Hematopoietic multipotent progenitor cell treated with erythropoietin and hydrocortisone succinate and interleukin-3 and kit ligand, for 6 days (in vitro differentiated cells): Measurements from ENCODE around the gene UPF1.

ENCODE experiments used
- DNase-seq: peaks from one replicate; pipeline ENCODE4 v3.0.0-alpha.2; 2015

The UPF1 gene

GRCh38 chr19:18840288-18841267 lies 8.8 kb downstream of the UPF1 start:
- no peak for DNase-seq

DNA sequence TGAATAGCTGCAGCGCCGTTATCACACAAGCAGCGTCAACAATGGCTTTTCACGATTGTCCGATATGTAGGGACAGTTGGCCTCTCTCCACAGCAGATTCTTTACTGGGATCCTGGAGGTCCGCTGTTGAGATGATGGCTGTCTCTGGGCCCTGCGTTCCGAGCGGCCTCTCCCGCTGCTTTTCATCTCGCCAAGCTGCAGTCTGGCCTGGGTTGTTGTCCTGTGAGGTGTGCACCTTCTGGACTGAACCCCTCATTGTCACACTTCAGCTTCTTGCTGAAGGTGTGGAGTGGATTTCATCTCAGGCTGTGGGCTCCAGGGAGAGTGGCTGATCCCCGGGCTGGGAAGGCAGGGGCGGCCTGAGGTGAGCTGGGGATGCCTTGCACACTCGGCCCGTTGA lies 9.6 kb downstream of the UPF1 start:
- DNase-seq, result no peak

GRCh38 chr19:18842166-18842565 lies 10.4 kb downstream of the UPF1 start:
- no peak for DNase-seq

- no peak for DNase-seq
These were observed 12.2 kb downstream of the UPF1 start for GRCh38 chr19:18843960-18844359.

- DNase-seq, result no peak
These were observed 13.1 kb downstream of the UPF1 start for GRCh38 chr19:18844806-18845329.

- DNase-seq, result no peak
These were observed 14.2 kb downstream of the UPF1 start for GRCh38 chr19:18845961-18846360.

DNA sequence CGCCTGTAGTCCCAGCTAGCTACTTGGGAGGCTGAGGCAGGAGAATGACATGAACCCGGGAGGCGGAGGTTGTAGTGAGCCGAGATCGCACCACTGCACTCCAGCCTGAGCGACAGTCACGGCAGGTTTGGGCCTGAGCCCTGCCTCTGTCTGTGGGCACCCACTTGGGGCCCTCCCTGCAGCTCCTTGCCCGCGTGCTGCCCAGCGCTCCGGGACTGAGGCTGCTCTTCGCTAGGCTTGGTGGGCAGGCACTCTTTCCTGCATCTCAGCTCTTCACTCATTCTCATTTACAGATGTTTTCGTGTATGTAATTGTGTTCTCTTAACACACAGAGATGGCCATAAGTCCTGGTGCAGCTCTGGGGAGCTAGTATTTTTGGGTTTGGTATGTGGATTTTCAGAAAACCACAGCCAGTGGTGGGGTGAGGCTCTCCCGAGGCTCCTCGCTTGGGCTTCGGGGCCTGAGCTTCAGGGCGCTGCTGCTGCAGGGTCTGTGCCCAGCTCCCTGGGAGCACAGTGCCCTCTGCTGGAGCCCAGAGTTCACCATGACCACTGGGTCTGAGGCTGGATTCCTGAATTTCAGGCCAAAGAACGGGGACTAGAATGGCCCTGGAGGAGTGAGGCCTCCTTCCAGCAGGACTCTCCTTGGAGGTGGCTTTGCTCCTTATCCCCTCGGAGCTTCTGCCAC lies 15.2 kb downstream of the UPF1 start:
- DNase-seq, result peak; percentile 86

DNA sequence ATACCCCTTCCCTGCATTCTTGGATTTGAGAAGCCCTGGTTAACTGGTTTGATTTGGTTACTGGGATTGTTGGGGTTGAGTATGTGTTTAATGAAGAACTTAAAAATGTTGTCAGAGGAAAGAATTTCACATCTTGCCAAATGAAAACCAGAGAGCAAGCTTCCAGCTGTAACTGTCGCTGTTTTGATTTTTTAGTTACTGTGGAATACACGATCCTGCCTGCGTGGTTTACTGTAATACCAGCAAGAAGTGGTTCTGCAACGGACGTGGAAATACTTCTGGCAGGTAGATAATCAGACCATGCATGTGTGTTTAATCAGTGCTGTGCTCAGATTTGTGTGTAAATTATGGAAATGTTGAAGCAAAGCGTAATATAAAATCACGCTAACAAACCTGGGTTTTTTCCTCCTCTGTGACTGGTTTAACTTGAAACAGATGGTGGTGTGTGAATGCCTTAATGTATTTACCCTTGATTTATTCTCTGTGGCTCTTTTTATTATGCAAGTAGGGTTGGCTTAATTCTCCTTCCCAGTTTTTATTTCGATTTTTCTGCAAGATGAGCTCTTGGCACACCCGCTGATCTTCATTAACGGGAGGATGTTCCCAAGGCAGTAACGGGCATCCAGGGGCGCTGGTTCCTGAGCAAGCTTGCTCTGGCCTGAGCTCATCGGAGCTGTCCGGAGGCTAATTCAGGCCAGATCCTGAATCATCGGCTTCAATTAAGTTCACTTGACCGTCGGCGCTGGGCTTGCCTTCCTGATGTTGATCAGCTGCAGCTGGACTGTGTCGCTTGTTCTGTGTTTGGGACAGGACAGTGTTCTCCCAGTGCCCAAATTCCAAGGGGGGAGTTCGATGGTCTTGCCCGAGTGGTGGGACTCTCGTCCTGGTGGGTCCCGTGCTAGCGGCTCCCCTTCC lies 16.0 kb downstream of the UPF1 start:
- DNase-seq, result no peak

GRCh38 chr19:18848878-18849661 lies 17.3 kb downstream of the UPF1 start:
- DNase-seq, result peak; percentile 26

- no peak for DNase-seq
These were observed 18.2 kb downstream of the UPF1 start for GRCh38 chr19:18849838-18850400.

GRCh38 chr19:18850471-18851375 lies 19.0 kb downstream of the UPF1 start:
- DNase-seq, result no peak

GRCh38 chr19:18851673-18852325 lies 20.0 kb downstream of the UPF1 start:
- DNase-seq, result no peak

- no peak for DNase-seq
These were observed 20.9 kb downstream of the UPF1 start for GRCh38 chr19:18852648-18853047.

DNA sequence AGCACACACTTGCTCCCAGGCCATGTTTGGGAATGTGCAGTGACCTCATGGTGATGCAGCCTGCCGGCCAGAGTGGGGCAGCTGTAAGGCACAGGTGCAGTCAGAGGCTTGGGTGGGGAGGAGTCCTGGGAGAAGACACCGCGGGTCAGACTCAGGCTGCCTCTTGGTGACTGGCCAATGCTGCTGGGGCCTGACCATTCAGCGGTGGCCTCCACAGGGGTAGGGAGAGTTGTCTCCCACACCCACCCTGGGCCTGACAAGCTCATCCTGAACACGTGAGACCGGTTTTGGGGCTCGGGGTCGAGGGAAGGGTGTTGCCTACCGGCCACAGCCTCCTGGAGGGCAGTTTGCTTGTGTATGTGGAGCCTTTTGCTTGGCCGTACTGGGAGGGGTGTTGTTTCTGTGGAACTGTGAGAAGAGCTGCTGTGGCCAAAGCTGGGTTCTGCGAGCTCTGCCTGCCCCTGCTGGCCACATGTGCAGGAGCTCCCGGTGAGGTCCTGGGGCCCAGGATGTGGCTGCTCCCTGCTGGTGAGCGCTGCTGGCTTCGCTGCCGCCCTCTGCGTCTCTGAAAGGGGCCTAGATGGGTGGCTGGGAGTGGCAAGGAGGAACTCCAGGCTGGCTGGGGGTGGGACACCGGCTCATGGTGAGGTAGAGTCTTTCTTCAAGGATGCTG lies 22.1 kb downstream of the UPF1 start:
- DNase-seq, result no peak

DNA sequence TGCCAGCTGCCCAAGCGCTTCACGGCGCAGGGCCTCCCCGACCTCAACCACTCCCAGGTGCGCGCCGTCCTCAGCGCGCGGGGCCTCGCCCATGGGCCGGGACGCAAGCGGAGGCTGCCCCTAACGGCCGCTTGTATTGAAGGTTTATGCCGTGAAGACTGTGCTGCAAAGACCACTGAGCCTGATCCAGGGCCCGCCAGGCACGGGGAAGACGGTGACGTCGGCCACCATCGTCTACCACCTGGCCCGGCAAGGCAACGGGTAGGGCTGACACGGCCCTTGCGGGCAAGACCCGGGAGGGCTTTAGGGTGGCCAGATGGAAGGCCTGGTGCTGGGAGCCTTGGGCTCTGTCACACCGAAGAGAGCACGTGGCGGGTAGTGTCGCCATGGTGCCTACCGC lies 23.2 kb downstream of the UPF1 start:
- DNase-seq, result no peak

DNA sequence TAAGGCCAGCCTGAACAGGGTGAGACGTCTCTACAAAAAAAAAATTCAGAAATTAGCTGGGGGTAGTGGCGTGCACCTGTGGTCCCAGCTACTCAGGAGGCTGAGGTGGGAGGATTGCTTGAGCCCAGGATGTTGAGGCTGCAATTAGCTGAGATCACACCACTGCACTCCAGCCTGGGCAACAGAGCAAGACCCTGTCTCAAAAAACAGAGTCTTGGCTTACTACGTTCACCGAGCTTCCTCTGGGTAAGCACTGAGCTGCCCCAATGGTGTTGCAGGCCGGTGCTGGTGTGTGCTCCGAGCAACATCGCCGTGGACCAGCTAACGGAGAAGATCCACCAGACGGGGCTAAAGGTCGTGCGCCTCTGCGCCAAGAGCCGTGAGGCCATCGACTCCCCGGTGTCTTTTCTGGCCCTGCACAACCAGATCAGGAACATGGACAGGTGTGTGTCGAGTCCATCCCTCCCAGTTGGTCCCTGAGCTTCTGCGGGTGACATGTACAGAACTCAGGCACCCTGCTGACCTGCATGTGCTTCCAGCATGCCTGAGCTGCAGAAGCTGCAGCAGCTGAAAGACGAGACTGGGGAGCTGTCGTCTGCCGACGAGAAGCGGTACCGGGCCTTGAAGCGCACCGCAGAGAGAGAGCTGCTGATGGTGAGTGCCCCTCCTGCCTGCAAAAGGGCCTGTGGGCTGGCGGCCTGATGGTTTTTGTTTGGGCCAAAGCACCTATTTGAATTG lies 24.1 kb downstream of the UPF1 start:
- DNase-seq, result no peak

GRCh38 chr19:18856385-18857126 lies 24.8 kb downstream of the UPF1 start:
- DNase-seq, result peak; percentile 26

GRCh38 chr19:18857223-18857622 lies 25.5 kb downstream of the UPF1 start:
- no peak for DNase-seq
